ENCODE measurements around the gene PNPLA7.
"Not testable (repeated sequence)": the region's sequence is repeated elsewhere in the genome, so short reads cannot be mapped to it uniquely, and the experiment has no call there.

Gene PNPLA7

DNA sequence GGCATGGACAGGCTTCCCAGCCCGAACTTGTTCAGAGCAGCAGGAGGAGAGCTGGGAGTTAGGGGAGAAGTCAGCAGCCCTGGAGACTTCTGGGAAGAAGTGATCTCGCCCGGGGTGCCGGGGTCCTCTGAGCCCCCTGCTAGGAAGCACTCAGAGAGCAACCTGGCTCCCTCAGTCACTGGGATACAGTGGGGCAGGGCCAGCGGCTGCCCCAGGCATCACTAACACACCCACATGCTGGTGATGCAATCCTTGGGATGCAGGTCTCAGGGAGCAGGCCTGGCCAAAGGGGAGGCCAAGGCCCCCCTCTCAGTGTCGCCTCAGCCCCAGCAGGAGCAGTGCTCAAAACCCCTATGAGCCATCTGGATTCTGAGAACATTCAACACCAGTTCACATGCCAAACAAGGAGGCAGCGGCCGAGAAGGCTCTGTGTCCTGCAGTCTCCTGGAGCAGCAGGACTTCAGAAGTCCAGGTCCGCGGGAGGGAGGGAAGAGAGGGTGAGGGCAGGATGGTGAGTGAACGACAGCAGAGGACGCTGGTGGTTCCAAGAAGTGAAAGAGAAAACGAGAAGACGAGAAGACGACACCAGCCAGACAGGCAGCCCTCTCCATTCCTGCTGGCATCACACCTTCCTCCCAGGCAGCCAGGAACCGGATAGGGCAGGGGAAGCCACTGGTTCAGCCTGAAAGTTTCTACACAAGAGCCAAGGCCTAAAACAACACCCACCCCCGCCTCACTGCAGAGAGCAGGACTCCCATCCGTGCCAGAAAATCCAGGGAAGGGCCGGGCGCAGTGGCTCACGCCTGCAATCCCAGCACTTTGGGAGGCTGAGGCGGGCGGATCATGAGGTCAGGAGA, 2.3 kb downstream of the PNPLA7 start:
- in situ Hi-C loops (cut with HindIII; ENCODE audit: low pct_ligation_motif_present, low pct_unique_long_range_greater_than_20kb, low sequenced_read_pairs), result no loop called here
- no peak for DNase-seq

DNA sequence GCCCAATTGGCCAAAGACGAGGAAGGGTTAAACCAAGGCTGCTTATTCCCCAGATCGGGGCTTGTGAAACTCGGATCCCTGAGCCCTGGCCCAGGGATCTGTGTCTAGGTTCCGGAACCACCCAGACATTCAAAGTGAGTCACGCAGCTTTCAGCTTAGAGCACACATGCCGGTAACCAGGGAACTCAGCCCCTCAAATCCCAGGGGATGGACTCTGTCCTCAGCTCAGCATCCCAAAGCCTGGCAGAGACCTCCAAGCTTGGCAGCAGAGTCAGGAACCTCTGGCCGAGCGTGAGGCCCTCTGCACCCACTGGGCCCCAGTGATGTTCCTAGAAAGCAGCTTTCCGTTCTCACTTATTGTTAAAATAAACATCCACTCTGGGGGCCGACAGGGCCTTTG, 5.1 kb downstream of the PNPLA7 start:
- in situ Hi-C loops (cut with HindIII; ENCODE audit: low pct_ligation_motif_present, low pct_unique_long_range_greater_than_20kb, low sequenced_read_pairs), result no loop called here
- no peak for DNase-seq

DNA sequence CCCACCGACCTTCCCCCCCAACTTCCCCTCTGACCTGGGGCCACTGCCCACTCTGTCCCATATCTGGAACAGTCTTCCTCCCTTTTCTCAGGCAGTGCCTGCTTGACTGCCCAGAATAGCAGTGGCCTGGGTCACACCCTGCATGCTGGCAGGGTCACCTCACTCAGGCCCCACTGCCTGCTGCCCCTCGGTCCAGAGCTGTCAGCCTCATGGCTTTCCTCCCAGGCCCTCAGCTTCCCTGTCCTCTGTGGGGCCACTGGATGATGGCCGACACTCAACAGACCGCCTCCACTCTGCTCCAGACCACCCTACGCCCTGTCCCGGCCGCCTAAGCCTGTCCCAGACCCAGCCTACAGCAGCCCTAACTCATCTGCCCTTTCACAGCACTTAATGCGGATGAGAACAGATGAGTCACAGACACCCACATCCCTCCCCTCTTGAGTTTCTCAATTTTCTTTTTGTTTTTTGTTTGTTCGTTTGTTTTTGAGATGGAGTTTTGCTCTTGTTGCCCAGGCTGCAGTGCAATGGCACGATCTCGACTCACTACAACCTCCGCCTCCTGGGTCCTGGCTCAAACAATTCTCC, 5.9 kb downstream of the PNPLA7 start:
- in situ Hi-C loops (cut with HindIII; ENCODE audit: low pct_ligation_motif_present, low pct_unique_long_range_greater_than_20kb, low sequenced_read_pairs), result no loop called here
- DNase-seq, result no peak

DNA sequence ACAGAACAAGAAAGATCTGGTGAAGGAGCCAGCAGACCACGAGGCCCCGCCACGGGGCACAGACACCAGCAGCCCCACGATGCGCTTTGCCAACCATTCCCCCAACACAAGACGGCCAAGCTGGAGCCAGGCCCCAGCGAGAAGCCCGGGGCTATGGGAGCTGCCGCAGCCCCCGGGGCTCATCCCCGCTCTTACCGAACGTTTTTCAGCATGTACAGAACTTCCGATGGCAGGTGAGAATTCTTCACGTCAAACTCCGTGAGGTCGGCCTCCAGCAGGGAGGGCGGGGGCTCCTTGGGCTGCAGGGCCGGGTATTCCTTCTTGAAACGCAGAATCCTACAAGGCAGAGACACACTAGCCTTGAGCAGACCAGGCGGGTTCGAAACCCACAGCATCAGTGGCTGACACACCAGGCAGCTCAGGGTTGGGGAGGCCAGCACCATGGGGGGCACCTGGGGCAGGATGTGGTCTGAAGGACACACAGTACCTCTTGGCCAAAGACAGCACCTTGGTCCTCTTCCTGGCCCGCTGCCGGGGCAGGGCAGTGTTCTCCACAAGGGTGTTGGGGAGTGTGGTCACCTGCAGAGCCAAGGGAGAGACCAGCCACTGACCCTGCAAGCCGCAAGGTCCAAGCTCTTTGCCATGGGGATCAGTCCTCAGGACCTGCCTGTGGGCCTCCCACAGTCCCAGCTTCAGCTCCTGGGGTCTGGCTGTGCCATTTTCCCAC, 6.8 kb downstream of the PNPLA7 start:
- in situ Hi-C loops (cut with HindIII; ENCODE audit: low pct_ligation_motif_present, low pct_unique_long_range_greater_than_20kb, low sequenced_read_pairs), result no loop called here
- no peak for DNase-seq

DNA sequence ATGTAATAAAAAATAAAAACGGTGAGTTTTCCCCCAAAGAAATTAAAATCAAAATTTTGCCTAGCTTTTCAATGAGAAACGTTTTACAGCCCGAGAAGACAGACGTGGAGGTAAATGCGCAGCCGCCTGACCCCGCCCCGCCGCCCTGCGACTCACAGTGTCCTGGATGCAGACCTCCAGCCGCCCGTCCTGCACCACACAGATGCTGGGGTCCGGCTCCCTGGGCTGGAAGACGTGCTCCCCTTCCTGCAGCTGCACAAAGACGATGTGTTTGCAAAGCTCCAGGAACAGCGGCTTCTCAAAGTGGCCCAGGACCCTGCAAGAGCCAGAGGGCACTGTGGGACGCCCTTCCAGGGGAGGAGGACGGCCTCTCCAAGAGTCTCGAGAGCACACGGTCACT, 7.7 kb downstream of the PNPLA7 start:
- in situ Hi-C loops (cut with HindIII; ENCODE audit: low pct_ligation_motif_present, low pct_unique_long_range_greater_than_20kb, low sequenced_read_pairs), result no loop called here
- no peak for DNase-seq

DNA sequence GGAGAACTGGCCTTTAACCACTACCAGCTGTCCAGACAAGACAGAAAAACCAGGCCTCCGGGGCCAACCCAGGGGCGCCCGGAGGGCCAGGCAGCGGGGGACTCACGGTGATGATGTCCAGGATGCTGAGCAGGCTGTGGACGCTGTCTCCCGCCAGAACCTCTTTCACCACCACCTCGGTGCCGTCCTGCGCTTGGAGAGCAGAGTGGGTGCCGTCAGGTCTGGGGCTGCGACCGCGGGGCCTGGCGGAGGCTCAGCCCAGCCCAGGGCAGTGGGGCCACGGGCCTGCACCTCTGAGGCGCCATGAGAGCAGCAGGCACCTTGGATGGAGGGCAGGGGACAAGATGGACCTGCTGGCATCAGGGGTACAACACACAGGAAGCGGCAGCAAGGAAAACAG, 9.7 kb downstream of the PNPLA7 start:
- DNase-seq, result no peak
- in situ Hi-C loops (cut with HindIII; ENCODE audit: low pct_ligation_motif_present, low pct_unique_long_range_greater_than_20kb, low sequenced_read_pairs), result no loop called here

DNA sequence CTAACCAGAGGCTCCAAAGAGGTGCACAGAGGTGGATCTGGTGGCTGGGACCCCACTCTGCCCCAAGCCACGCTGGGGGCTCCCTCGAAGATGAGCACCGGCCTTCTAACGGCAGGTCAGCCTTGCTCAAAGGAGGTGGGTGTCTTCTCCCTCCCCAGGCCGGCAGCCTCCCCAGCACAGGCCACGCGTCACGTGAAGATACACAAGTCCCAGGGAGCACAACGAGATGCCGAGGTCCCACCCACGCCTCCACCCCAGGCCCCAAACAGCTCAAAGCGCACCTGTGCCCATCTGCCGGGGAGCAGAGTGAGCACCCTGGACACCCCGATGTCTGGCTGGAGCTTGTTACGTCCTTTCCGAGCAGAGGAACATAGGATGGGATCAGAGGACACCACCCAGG, 12.1 kb downstream of the PNPLA7 start:
- in situ Hi-C loops (cut with HindIII; ENCODE audit: low pct_ligation_motif_present, low pct_unique_long_range_greater_than_20kb, low sequenced_read_pairs), result no loop called here
- no peak for DNase-seq

DNA sequence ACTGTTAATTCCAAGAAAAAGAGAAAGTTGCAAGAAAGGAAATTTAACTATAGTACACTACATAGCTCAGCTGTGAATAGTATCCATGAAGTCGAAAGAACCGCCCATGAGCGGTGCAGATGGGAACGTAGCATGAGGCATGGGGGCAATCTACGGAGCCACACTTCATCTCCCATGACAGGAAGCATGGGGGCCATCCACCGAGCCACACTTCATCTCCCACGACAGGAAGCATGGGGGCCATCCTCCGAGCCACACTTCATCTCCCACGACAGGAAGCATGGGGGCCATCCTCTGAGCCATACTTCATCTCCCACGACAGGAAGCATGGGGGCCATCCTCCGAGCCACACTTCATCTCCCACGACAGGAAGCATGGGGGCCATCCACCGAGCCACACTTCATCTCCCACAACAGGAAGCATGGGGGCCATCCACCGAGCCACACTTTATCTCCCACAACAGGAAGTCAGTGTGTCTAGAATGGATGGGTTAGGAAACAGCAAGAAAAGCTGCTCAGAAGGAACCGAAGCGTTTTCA, 13.5 kb downstream of the PNPLA7 start:
- in situ Hi-C loops (cut with HindIII; ENCODE audit: low pct_ligation_motif_present, low pct_unique_long_range_greater_than_20kb, low sequenced_read_pairs), result not testable (repeated sequence)

DNA sequence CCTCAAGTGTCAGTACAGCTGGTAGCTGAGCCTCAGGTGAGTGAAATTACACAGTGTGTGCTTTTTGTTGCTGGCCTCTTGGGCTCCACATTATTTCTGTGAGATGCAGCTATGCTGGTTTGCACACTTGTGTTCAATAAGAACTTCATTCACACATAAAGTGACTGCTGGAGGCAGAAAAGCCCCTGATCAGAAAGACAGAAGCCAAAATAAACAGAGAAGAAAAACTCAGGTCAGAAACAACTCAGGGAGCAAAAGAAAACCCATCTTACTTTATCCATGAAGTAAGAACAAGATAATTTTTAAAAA, 15.1 kb downstream of the PNPLA7 start:
- no peak for DNase-seq
- in situ Hi-C loops (cut with HindIII; ENCODE audit: low pct_ligation_motif_present, low pct_unique_long_range_greater_than_20kb, low sequenced_read_pairs), result no loop called here

More for the DNA sequence above, 13.5 kb downstream of the PNPLA7 start:
- DNase-seq, result not testable (repeated sequence)

DNA sequence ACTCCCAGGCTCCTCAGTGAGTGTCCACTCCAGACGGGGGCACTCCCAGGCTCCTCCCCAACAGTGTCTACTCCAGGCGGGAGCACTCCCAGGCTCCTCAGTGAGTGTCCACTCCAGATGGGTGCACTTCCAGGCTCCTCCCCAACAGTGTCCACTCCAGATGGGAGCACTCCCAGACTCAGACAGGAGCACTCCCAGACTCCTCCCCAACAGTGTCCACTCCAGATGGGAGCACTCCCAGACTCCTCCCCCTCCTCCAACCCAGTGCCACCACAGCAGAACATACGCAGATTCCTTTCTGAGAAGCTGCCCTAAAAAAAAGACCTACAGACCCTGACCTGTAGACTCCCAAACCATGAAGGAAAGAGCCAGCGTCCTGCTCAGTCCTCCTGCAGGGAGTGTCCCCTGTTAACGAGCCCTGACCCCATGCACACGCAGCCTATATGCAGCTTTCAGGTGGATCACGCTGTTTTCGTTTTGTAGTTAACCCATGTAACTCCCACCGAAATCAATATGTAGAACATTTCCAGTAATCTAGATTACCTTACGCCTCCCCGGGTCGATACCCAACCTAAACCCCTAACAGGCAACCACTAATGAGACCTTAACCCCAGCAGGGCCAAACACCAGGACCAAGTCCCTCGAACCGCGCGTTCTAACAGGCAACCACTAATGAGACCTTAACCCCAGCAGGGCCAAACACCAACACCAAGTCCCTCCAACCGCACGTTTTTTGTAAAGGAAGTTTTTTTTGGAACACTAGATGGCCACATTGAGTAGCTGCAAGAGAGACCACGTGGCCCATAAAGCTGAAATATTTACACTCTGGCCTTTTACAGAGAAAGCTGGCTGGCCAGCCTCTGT, 15.7 kb downstream of the PNPLA7 start:
- in situ Hi-C loops (cut with HindIII; ENCODE audit: low pct_ligation_motif_present, low pct_unique_long_range_greater_than_20kb, low sequenced_read_pairs), result no loop called here
- DNase-seq, result peak; percentile 59

DNA sequence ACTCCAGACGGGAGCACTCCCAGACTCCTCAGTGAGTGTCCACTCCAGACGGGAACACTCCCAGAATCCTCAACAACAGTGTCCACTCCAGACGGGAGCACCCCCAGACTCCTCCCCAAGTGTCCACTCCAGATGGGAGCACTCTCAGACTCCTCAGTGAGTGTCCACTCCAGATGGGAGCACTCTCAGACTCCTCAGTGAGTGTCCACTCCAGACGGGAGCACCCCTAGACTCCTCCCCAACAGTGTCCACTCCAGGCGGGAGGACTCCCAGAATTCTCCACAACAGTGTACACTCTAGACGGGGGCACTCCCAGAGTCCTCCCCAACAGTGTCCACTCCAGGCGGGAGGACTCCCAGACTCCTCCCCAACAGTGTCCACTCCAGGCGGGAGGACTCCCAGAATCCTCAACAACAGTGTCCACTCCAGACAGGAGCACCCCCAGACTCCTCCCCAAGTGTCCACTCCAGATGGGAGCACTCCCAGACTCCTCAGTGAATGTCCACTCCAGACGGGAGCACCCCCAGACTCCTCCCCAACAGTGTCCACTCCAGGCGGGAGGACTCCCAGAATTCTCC, 17.2 kb downstream of the PNPLA7 start:
- DNase-seq; in situ Hi-C loops (cut with HindIII; ENCODE audit: low pct_ligation_motif_present, low pct_unique_long_range_greater_than_20kb, low sequenced_read_pairs): not testable (repeated sequence)

DNA sequence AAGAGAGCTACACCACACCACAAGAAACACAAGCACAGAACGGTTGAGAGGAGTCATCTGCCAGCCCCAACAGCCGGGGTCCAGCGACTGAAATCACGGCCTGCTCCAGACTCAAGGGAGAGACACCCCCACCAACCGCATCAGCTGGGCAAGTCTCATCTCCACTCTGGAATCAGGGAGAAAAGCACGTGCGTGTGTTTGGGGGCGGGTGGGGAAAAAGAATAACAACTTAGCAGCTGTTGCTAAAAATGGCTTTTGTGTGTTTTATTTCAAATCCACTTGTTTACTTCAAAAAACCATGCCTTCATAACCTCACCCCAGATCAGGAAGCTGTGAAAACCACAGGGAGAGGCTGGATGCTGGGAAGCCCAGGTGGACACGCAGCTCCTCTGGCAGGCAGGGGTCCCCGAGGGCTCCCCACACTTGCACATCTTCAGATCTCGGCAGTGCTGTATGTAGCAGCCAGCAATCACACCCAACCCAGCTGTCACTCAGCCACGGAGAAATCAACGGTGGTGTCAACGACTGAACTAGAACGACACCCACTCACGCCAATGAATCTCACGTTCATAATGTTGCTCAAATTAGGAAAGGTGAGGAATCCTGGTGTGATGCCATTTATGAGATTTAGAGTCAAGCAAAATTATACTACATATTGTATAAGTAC, 19.0 kb downstream of the PNPLA7 start:
- in situ Hi-C loops (cut with HindIII; ENCODE audit: low pct_ligation_motif_present, low pct_unique_long_range_greater_than_20kb, low sequenced_read_pairs), result no loop called here
- no peak for DNase-seq

DNA sequence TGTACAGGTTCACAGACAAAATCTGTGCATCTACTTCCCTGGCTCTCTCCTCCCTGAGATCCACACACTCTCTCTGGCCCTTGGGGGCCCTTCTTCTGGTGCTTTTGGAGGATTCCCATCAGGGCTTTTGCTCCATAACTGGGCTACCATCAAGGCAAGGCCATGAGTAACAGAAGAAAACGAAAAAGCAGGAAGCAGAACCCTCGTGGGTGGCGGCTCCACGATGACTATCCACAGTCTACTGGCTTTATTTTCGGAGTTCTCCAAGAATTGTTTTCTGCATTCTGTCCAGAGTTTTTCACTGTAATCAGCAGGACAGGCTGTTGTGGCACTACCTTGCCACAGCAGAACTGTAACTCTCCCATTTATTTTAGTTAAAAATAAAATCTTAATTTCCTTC, 19.9 kb downstream of the PNPLA7 start:
- no peak for DNase-seq
- in situ Hi-C loops (cut with HindIII; ENCODE audit: low pct_ligation_motif_present, low pct_unique_long_range_greater_than_20kb, low sequenced_read_pairs), result no loop called here

DNA sequence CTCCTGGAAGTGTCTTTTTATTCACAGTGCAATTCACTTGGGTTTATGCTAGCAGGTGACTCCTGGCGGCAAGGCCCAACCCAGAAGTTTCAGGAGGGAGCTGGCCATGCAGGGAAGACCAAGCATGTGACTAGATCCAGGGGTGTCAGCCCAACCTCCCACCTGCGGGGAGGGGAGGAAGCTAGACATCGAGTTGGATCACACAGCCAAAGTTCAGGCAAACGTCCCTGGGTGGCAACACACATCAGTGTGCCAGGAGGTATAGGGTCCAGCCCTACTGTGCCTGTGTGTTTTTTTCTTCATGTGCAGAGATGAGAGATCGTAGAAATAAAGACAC, 25.3 kb downstream of the PNPLA7 start:
- in situ Hi-C loops (cut with HindIII; ENCODE audit: low pct_ligation_motif_present, low pct_unique_long_range_greater_than_20kb, low sequenced_read_pairs), result no loop called here
- no peak for DNase-seq

DNA sequence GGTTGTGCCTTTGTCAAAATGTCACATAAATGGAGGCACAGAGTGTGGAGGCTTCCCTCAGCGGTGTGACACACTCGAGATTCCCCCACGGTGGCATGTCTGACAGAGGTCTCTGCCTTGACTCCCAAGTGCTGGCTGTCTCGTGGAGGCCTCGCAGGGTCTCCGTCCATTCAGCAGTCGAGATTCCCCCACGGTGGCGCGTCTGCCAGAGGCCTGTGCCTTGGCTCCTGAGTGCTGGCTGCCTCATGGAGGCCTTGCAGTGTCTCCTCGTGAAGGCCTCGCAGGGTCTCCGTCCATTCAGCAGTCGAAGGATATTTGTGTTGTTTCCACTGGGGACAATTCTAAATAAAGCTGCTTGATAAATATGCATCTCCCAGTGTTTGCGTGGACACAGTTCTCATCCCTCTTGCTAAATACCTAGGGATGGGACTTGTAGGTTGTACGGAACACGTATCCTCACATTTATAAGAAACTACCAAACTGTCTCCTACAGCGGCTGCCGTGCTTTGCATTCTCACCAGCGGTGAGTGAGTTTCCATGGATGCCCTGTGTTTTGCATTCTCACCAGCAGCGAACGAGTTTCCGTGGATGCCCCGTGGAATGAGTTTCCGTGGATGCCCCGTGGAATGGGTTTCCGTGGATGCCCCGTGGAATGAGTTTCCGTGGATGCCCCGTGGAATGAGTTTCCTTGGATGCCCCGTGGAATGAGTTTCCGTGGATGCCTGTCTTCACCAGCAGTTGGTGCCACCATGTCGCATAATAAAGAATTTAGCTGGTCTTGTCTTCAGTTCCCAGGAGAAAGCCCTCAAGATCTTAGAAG, 25.8 kb downstream of the PNPLA7 start:
- in situ Hi-C loops (cut with HindIII; ENCODE audit: low pct_ligation_motif_present, low pct_unique_long_range_greater_than_20kb, low sequenced_read_pairs), result no loop called here
- no peak for DNase-seq

DNA sequence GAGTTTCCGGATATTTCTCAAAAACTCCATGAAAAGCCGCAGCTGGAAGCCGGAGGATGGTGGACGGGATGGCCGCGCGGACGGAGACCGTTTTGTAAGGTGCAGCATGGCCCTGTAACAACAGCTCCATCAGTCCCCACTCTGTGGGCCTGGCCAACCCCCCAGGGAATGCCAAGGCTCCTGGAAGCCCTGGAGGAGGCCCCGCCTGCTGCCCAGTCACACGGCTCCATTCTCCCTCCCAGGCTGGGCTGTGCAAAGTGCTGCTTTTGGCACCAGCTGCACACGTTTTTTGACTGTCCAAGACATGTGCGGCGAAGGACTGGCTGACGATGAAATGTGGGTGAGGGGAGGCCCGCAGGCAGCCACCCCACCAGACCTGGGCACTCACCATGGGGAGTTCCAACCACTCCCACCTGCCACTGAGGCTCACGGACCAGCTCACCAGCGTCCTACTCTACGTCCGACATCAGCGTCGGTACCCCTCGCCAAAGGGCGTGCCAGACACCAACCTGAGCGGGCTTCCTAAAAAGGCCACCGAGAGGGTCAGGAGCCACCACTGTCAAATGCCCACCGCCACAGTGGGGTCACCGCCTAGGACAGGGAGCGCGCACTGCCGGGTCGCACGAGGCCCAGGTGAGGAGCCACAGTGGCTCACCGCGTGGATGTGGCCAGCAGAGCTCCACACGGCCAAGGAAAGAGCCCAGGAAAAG, 27.3 kb downstream of the PNPLA7 start:
- in situ Hi-C loops (cut with HindIII; ENCODE audit: low pct_ligation_motif_present, low pct_unique_long_range_greater_than_20kb, low sequenced_read_pairs), result no loop called here
- DNase-seq, result no peak
